Peyer's patch (tissue), 4 donors: Measurements from ENCODE around the gene MAML3.

Experiments
- POLR2A ChIP-seq, 2 donors: fragments of 450-650 bp; IDR thresholded peaks; one replicate each; pipeline ENCODE4 v1.5.1; 2017; ENCODE audit warnings: antibody characterized with exemption in 2 of 2, mild to moderate bottlenecking in 2 of 2, moderate library complexity in 2 of 2
- TF ChIP-seq, protein P1 (sequence below), 6 experiments: fragments of 450-650 bp in 4 of 6; fragments of 200-600 bp in 2 of 6; sonication (generic) in 1 of 6; IDR thresholded peaks; one replicate each; pipeline ENCODE4 v1.5.1; 2017 to 2019; ENCODE audit warnings: antibody characterized with exemption in 6 of 6, mild to moderate bottlenecking in 3 of 6, moderate library complexity in 1 of 6

DNA sequence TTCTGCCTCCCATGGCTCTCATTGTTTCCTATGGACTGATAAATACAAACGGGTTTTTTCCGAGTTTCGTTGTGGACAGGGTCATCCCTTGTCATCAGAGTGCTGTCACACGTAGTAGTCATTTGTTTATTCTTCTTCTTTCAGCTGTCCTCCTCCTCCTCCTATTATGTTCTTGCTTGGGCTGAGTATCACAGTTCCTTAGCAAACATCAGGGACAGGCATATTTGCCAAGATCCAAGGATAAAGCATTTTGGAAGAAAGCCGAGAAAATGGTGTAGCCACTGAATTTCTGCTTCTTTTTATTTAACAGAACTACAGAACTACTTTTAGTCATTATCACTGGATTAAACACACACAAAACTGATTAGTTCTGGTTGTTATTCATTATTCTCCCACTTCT lies 167.9 kb downstream of the MAML3 start:
- TF ChIP-seq, protein P1, sequence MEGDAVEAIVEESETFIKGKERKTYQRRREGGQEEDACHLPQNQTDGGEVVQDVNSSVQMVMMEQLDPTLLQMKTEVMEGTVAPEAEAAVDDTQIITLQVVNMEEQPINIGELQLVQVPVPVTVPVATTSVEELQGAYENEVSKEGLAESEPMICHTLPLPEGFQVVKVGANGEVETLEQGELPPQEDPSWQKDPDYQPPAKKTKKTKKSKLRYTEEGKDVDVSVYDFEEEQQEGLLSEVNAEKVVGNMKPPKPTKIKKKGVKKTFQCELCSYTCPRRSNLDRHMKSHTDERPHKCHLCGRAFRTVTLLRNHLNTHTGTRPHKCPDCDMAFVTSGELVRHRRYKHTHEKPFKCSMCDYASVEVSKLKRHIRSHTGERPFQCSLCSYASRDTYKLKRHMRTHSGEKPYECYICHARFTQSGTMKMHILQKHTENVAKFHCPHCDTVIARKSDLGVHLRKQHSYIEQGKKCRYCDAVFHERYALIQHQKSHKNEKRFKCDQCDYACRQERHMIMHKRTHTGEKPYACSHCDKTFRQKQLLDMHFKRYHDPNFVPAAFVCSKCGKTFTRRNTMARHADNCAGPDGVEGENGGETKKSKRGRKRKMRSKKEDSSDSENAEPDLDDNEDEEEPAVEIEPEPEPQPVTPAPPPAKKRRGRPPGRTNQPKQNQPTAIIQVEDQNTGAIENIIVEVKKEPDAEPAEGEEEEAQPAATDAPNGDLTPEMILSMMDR (IDR thresholded peaks at IDR 0.05) = no peak
- no peak for TF ChIP-seq POLR2A (IDR thresholded peaks at IDR 0.05)
